Neural cell (in vitro differentiated cells): ENCODE data around the gene GPALPP1. TPM values are rescaled to one million over a fixed set of nuclear protein-coding genes. Genes with fewer than 3 reads are reported as not detected.

Experiments
- H2AFZ ChIP-seq: fragments of 200-600, 300-800 bp; sonication (generic), shearing (Covaris generic); 2 replicates; pipeline ENCODE4 v1.6.0; 2014; ENCODE audit warnings: low read depth, mild to moderate bottlenecking, antibody characterized with exemption, low read length, moderate library complexity
- H3F3A ChIP-seq: fragments of 200-600 bp; shearing (Covaris generic); 2 replicates; pipeline ENCODE4 v1.6.1; 2016; ENCODE audit warnings: mild to moderate bottlenecking, moderate library complexity, mixed read lengths, antibody characterized with exemption, low read length; ENCODE audit not compliant: insufficient read depth, poor library complexity, severe bottlenecking
- H3K27ac ChIP-seq: fragments of 200-600, 300-800 bp; sonication (generic), shearing (Covaris generic); 2 replicates; pipeline ENCODE4 v1.5.1; 2014; ENCODE audit warnings: mild to moderate bottlenecking, low read length, moderate library complexity
- H3K27me3 ChIP-seq: fragments of 300-800, 200-600 bp; sonication (generic), shearing (Covaris generic); 2 replicates; pipeline ENCODE4 v1.6.0; 2014; ENCODE audit warnings: mild to moderate bottlenecking, low read depth, low read length, moderate library complexity; ENCODE audit not compliant: insufficient read depth
- H3K36me3 ChIP-seq: fragments of 300-800, 200-600 bp; sonication (generic), shearing (Covaris generic); 2 replicates; pipeline ENCODE4 v1.5.1; 2014; ENCODE audit warnings: mild to moderate bottlenecking, antibody characterized with exemption, low read length, moderate library complexity; ENCODE audit not compliant: insufficient read depth
- H3K4me2 ChIP-seq: fragments of 300-800, 200-600 bp; sonication (generic), shearing (Covaris generic); 2 replicates; pipeline ENCODE4 v1.6.0; 2014; ENCODE audit warnings: mild to moderate bottlenecking, low read length
- H3K4me3 ChIP-seq: fragments of 300-800, 200-600 bp; sonication (generic), shearing (Covaris generic); 2 replicates; pipeline ENCODE4 v1.5.1; 2014; ENCODE audit warnings: mild to moderate bottlenecking, low read length, moderate library complexity
- H3K79me2 ChIP-seq: fragments of 200-600 bp; shearing (Covaris generic); replicated peaks from 2 replicates; pipeline ENCODE4 v1.6.0; 2014; ENCODE audit warnings: mild to moderate bottlenecking, low read length, moderate library complexity; ENCODE audit not compliant: insufficient read depth
- H3K9ac ChIP-seq: fragments of 300-800, 200-600 bp; sonication (generic), shearing (Covaris generic); 2 replicates; pipeline ENCODE4 v1.6.1; 2016; ENCODE audit warnings: mild to moderate bottlenecking, low read length, mixed read lengths
- H3K9me2 ChIP-seq: fragments of 200-600 bp; shearing (Covaris generic); 2 replicates; pipeline ENCODE4 v1.6.1; 2016; ENCODE audit warnings: mild to moderate bottlenecking, low read length, mixed read lengths; ENCODE audit not compliant: insufficient read depth
- H3K9me3 ChIP-seq: fragments of 200-600, 300-800 bp; sonication (generic), shearing (Covaris generic); 2 replicates; pipeline ENCODE4 v1.6.1; 2016; ENCODE audit warnings: mild to moderate bottlenecking, mixed run types, low read length, moderate library complexity, mixed read lengths
- H4K20me1 ChIP-seq: fragments of 200-600 bp; shearing (Covaris generic); 2 replicates; pipeline ENCODE4 v1.6.1; 2016; ENCODE audit warnings: mild to moderate bottlenecking, mixed run types; ENCODE audit not compliant: insufficient read depth
- CTCF ChIP-seq: fragments of 450-650 bp; IDR thresholded peaks from 2 replicates; pipeline ENCODE4 v1.5.1; 2014; ENCODE audit warnings: antibody characterized with exemption, mild to moderate bottlenecking, moderate library complexity; ENCODE audit not compliant: poor library complexity, severe bottlenecking
- EP300 ChIP-seq: fragments of 450-650 bp; conservative IDR thresholded peaks from 2 replicates; pipeline ENCODE4 v1.6.1; 2014; ENCODE audit warnings: antibody characterized with exemption, mild to moderate bottlenecking, moderate library complexity; ENCODE audit not compliant: poor library complexity, severe bottlenecking
- EZH2 ChIP-seq: fragments of 200-600, 300-800 bp; shearing (Covaris generic), sonication (generic); IDR thresholded peaks from 2 replicates; pipeline ENCODE4 v1.6.1; 2014; ENCODE audit warnings: antibody characterized with exemption, low read length, borderline replicate concordance, mild to moderate bottlenecking; ENCODE audit not compliant: insufficient read depth, poor library complexity, severe bottlenecking
- MXI1 ChIP-seq: fragments of 450-650 bp; conservative IDR thresholded peaks from 2 replicates; pipeline ENCODE4 v1.6.1; 2014; ENCODE audit warnings: antibody characterized with exemption, mild to moderate bottlenecking; ENCODE audit not compliant: poor library complexity, severe bottlenecking
- POLR2AphosphoS5 ChIP-seq: IDR thresholded peaks from 2 replicates; pipeline ENCODE4 v1.6.1; 2012
- RAD21 ChIP-seq: fragments of 450-650 bp; conservative IDR thresholded peaks from 2 replicates; pipeline ENCODE4 v1.6.1; 2014; ENCODE audit warnings: antibody characterized with exemption, mild to moderate bottlenecking, moderate library complexity
- REST ChIP-seq: IDR thresholded peaks from 2 replicates; pipeline ENCODE4 v1.6.1; 2012; ENCODE audit warnings: borderline replicate concordance
- SMC3 ChIP-seq: fragments of 450-650 bp; conservative IDR thresholded peaks from 2 replicates; pipeline ENCODE4 v1.6.1; 2014; ENCODE audit warnings: antibody characterized with exemption, mild to moderate bottlenecking, moderate library complexity; ENCODE audit not compliant: poor library complexity
- TAF1 ChIP-seq: IDR thresholded peaks from 2 replicates; pipeline ENCODE4 v1.6.1; 2012; ENCODE audit warnings: low read depth
- polyA plus RNA-seq: library from polyadenylated mRNA; depleted of rRNA; stranded (reverse); fragments of >200 nt; gene quantifications from 2 replicates; pipeline ENCODE4 v1.2.3, GENCODE V29; 2014

GPALPP1 gene
- polyA plus RNA-seq, 1 donor from 2014 or later: 49.7 TPM

GRCh38 chr13:45073809-45074208 lies 84.5 kb downstream of the GPALPP1 start:
- H3K9me2 ChIP-seq: no peaks in the 10 kb centered on the region
- H3K36me3 ChIP-seq: no peaks in the 10 kb centered on the region
- no peaks in the 10 kb centered on the region for H3K27me3 ChIP-seq
- H2AFZ ChIP-seq: no peak overlapping the region
- TF ChIP-seq EP300 (no peak), MXI1 (no peak), SMC3 (no peak), TAF1 (no peak), CTCF (no peak)
- no peaks in the 10 kb centered on the region for H3F3A ChIP-seq
- H3K4me2 ChIP-seq: no peak overlapping the region
- H3K4me3 ChIP-seq: no peak overlapping the region
- no peak overlapping the region for H3K27ac ChIP-seq
- H3K79me2 ChIP-seq: no peaks in the 10 kb centered on the region
- no peaks in the 10 kb centered on the region for H4K20me1 ChIP-seq
- no peaks in the 10 kb centered on the region for H3K9me3 ChIP-seq
- no peak overlapping the region for H3K9ac ChIP-seq

- no peak overlapping the region for H3K4me2 ChIP-seq
- no peak overlapping the region for H2AFZ ChIP-seq
- no peaks in the 10 kb centered on the region for H3F3A ChIP-seq
- H3K79me2 ChIP-seq: no peaks in the 10 kb centered on the region
- H3K9ac ChIP-seq: no peak overlapping the region
- no peaks in the 10 kb centered on the region for H3K27me3 ChIP-seq
- no peaks in the 10 kb centered on the region for H4K20me1 ChIP-seq
- H3K4me3 ChIP-seq: no peak overlapping the region
- H3K36me3 ChIP-seq: no peaks in the 10 kb centered on the region
- TF ChIP-seq EZH2 (no peak), POLR2AphosphoS5 (no peak), REST (no peak), EP300 (no peak), SMC3 (no peak), CTCF (no peak), MXI1 (no peak), RAD21 (no peak), TAF1 (no peak)
- no peak overlapping the region for H3K27ac ChIP-seq
- no peaks in the 10 kb centered on the region for H3K9me2 ChIP-seq
- no peaks in the 10 kb centered on the region for H3K9me3 ChIP-seq
Observed at GRCh38 chr13:45074721-45075120, 85.4 kb downstream of the GPALPP1 start.
